Mucosa of rectum (tissue), 2 donors: Measurements from ENCODE around the gene RNF220.
"Not testable (repeated sequence)": the region's sequence is repeated elsewhere in the genome, so short reads cannot be mapped to it uniquely, and the experiment has no call there.

Experiments
- H3K27ac ChIP-seq, 2 donors: one replicate each; pipeline ENCODE4 v1.7.0; 2013; ENCODE audit warnings: inconsistent platforms in 2 of 2, low read depth in 2 of 2, low read length in 2 of 2
- H3K27me3 ChIP-seq, 2 donors: one replicate each; pipeline ENCODE4 v1.7.0; 2013; ENCODE audit warnings: low read length in 2 of 2; ENCODE audit not compliant: control insufficient read depth in 2 of 2, insufficient read depth in 2 of 2
- H3K36me3 ChIP-seq, 2 donors: one replicate each; pipeline ENCODE4 v1.7.0; 2013; ENCODE audit warnings: low read length in 2 of 2; ENCODE audit not compliant: control insufficient read depth in 2 of 2, insufficient read depth in 2 of 2
- H3K4me1 ChIP-seq, 2 donors: one replicate each; pipeline ENCODE4 v1.7.0; 2013; ENCODE audit warnings: low read length in 2 of 2, mild to moderate bottlenecking in 1 of 2; ENCODE audit not compliant: control insufficient read depth in 2 of 2, insufficient read depth in 2 of 2
- H3K4me3 ChIP-seq, 2 donors: one replicate each; pipeline ENCODE4 v1.7.0; 2013; ENCODE audit warnings: low read length in 2 of 2
- H3K9ac ChIP-seq, 2 donors: one replicate each; pipeline ENCODE4 v1.7.0; 2013; ENCODE audit warnings: low read length in 2 of 2, low read depth in 1 of 2, mild to moderate bottlenecking in 1 of 2
- H3K9me3 ChIP-seq, 2 donors: one replicate each; pipeline ENCODE4 v1.7.0; 2013; ENCODE audit warnings: low read length in 2 of 2; ENCODE audit not compliant: control insufficient read depth in 2 of 2
- donor health status: healthy.
- donor health status: Normal muscosa, but diverticular disease.

RNF220 gene

GRCh38 chr1:44485934-44486460 is 80.9 kb downstream of the RNF220 start:
- no peaks in the 10 kb centered on the region for H3K4me1 ChIP-seq
- no peak overlapping the region for H3K4me3 ChIP-seq
- H3K36me3 ChIP-seq, result no peaks in the 10 kb centered on the region
- no peak overlapping the region for H3K27ac ChIP-seq
- no peak overlapping the region for H3K9ac ChIP-seq
- no peaks in the 10 kb centered on the region for H3K9me3 ChIP-seq
- H3K27me3 ChIP-seq, result peaks cover 0 to 4% of the 10 kb centered on the region in 2 donors

GRCh38 chr1:44489481-44489880 is 84.4 kb downstream of the RNF220 start:
- H3K27ac ChIP-seq, result no peak overlapping the region

GRCh38 chr1:44496541-44497171 is 91.6 kb downstream of the RNF220 start:
- Histone ChIP-seq H3K9me3 (no peaks in the 10 kb centered on the region), H3K9ac (no peak overlapping the region), H3K4me1 (no peaks in the 10 kb centered on the region), H3K27ac (no peak overlapping the region), H3K27me3 (peaks cover 8 to 20% of the 10 kb centered on the region in 2 donors), H3K4me3 (no peak overlapping the region), H3K36me3 (no peaks in the 10 kb centered on the region)

More at GRCh38 chr1:44489481-44489880, 84.4 kb downstream of the RNF220 start:
- no peak overlapping the region for H3K9ac ChIP-seq
- H3K4me1 ChIP-seq, result no peaks in the 10 kb centered on the region
- H3K36me3 ChIP-seq, result no peaks in the 10 kb centered on the region
- H3K9me3 ChIP-seq, result no peaks in the 10 kb centered on the region
- no peak overlapping the region for H3K4me3 ChIP-seq
- peaks cover 0 to 4% of the 10 kb centered on the region in 2 donors for H3K27me3 ChIP-seq

- Histone ChIP-seq H3K4me1 (no peaks in the 10 kb centered on the region), H3K27me3 (peaks cover 8 to 20% of the 10 kb centered on the region in 2 donors)
Measured at GRCh38 chr1:44497422-44498170, 92.5 kb downstream of the RNF220 start.

GRCh38 chr1:44499306-44499705 is 94.3 kb downstream of the RNF220 start:
- Histone ChIP-seq H3K9ac (no peak overlapping the region), H3K4me1 (no peaks in the 10 kb centered on the region), H3K9me3 (no peaks in the 10 kb centered on the region), H3K36me3 (no peaks in the 10 kb centered on the region), H3K27ac (no peak overlapping the region), H3K27me3 (peaks cover 8 to 20% of the 10 kb centered on the region in 2 donors), H3K4me3 (no peak overlapping the region)

More at GRCh38 chr1:44497422-44498170, 92.5 kb downstream of the RNF220 start:
- Histone ChIP-seq H3K9ac (no peak overlapping the region), H3K4me3 (no peak overlapping the region), H3K9me3 (no peaks in the 10 kb centered on the region), H3K27ac (no peak overlapping the region), H3K36me3 (no peaks in the 10 kb centered on the region)

- Histone ChIP-seq H3K4me3 (no peak overlapping the region), H3K4me1 (no peaks in the 10 kb centered on the region), H3K36me3 (no peaks in the 10 kb centered on the region), H3K27me3 (peaks cover 6 to 20% of the 10 kb centered on the region in 2 donors), H3K9ac (no peak overlapping the region), H3K9me3 (no peaks in the 10 kb centered on the region), H3K27ac (no peak overlapping the region)
Measured at GRCh38 chr1:44500181-44501046, 95.4 kb downstream of the RNF220 start.

- H3K27ac ChIP-seq, result no peak overlapping the region
- H3K9me3 ChIP-seq, result no peaks in the 10 kb centered on the region
- no peak overlapping the region for H3K4me3 ChIP-seq
- H3K36me3 ChIP-seq, result no peaks in the 10 kb centered on the region
- no peaks in the 10 kb centered on the region for H3K4me1 ChIP-seq
- H3K9ac ChIP-seq, result no peak overlapping the region
- H3K27me3 ChIP-seq, result peaks cover 6 to 20% of the 10 kb centered on the region in 2 donors
Measured at GRCh38 chr1:44501047-44501890, 96.2 kb downstream of the RNF220 start.

- peaks cover 6 to 17% of the 10 kb centered on the region in 2 donors for H3K27me3 ChIP-seq
- H3K9ac ChIP-seq, H3K9me3 ChIP-seq, H3K4me3 ChIP-seq, H3K36me3 ChIP-seq, H3K27ac ChIP-seq, H3K4me1 ChIP-seq: not testable (repeated sequence)
Measured at GRCh38 chr1:44502823-44503222, 97.8 kb downstream of the RNF220 start.

- no peak overlapping the region for H3K9ac ChIP-seq
- H3K27me3 ChIP-seq, result peaks cover 1 to 17% of the 10 kb centered on the region in 2 donors
- H3K4me1 ChIP-seq, result no peaks in the 10 kb centered on the region
- no peak overlapping the region for H3K4me3 ChIP-seq
- H3K9me3 ChIP-seq, result no peaks in the 10 kb centered on the region
- H3K27ac ChIP-seq, result no peak overlapping the region
- H3K36me3 ChIP-seq, result no peaks in the 10 kb centered on the region
Measured at GRCh38 chr1:44503625-44504024, 98.6 kb downstream of the RNF220 start.
